ENCODE results near the gene GRIN1. TPM values are rescaled to one million over a fixed set of nuclear protein-coding genes. Genes with fewer than 3 reads are reported as not detected.

GRIN1 gene
- total RNA-seq, 6 experiments from 2014 or later = 0.51 to 1.1 (median 0.66) TPM; not detected in 3

DNA sequence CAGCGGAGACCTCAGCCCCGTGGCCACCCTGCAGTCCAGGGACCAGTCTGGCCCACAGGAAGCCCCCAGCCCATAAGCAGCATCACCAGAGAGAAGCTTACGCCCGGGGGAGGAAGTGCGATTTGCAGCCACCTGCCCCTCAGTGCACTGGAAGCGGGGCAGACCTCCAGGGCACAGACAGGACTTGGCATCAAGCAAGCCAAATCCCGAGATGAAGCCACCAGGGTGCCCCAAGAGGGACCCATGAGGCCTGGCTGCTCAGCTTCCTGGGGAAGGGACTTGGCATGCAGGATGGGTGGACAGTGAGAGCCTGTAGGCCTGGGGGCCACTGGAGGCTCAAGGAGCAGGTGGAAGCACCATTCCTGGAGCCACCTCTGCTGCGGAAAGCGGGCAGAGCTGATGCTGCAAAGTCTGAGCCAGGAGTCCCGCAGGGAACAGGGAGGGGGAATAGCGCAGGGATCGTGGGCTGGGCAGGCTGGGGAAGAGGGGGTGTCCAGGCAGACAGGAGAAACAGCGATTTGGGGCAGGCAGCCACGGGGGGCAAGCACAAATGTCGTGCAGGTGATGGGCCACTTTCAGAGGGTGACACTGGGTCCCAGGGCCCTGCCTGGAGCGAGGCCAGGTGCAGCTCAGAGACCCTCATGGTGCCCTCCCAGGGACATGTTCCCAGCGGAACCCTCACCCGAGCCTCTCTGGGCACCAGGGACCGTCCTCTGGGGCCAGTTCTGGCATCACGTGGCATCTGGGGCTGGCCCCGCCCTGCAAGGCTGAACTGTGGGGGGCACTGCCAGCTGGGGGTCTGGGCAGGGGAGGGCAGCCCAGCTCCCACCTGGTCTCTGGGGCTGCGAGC lies 27.7 kb downstream of the GRIN1 start:
- H3K4me1 Mint-ChIP-seq (ENCODE audit: low read depth) = no peaks in the 10 kb centered on the region
- H3K27ac Mint-ChIP-seq = no peak overlapping the region
- H3K27me3 Mint-ChIP-seq (ENCODE audit: insufficient read depth) = peaks cover 24% of the 10 kb centered on the region
- no peaks in the 10 kb centered on the region for H3K36me3 Mint-ChIP-seq (ENCODE audit: low read depth)
- H3K4me3 Mint-ChIP-seq = no peak overlapping the region
- no peaks in the 10 kb centered on the region for H3K9me3 Mint-ChIP-seq
- DNase-seq = no peak
- TF ChIP-seq, protein P1, sequence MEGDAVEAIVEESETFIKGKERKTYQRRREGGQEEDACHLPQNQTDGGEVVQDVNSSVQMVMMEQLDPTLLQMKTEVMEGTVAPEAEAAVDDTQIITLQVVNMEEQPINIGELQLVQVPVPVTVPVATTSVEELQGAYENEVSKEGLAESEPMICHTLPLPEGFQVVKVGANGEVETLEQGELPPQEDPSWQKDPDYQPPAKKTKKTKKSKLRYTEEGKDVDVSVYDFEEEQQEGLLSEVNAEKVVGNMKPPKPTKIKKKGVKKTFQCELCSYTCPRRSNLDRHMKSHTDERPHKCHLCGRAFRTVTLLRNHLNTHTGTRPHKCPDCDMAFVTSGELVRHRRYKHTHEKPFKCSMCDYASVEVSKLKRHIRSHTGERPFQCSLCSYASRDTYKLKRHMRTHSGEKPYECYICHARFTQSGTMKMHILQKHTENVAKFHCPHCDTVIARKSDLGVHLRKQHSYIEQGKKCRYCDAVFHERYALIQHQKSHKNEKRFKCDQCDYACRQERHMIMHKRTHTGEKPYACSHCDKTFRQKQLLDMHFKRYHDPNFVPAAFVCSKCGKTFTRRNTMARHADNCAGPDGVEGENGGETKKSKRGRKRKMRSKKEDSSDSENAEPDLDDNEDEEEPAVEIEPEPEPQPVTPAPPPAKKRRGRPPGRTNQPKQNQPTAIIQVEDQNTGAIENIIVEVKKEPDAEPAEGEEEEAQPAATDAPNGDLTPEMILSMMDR (IDR thresholded peaks at IDR 0.05) = no peak

DNA sequence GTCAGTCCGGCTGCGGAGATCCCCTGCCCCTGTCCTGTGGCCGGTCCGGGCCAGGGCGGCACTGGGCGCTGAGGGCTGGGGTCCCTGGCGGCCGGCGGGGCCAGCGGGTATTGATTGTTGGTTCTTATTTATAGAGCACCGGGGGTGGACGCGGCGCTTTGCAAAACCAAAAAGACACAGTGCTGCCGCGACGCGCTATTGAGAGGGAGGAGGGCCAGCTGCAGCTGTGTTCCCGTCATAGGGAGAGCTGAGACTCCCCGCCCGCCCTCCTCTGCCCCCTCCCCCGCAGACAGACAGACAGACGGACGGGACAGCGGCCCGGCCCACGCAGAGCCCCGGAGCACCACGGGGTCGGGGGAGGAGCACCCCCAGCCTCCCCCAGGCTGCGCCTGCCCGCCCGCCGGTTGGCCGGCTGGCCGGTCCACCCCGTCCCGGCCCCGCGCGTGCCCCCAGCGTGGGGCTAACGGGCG lies 28.4 kb downstream of the GRIN1 start:
- Mint-ChIP-seq H3K9me3 (no peaks in the 10 kb centered on the region), H3K27ac (no peak overlapping the region), H3K4me1 (ENCODE audit: low read depth) (no peaks in the 10 kb centered on the region), H3K36me3 (ENCODE audit: low read depth) (no peaks in the 10 kb centered on the region), H3K27me3 (ENCODE audit: insufficient read depth) (peaks cover 22% of the 10 kb centered on the region), H3K4me3 (no peak overlapping the region)
- TF ChIP-seq, protein P1 (IDR thresholded peaks at IDR 0.05) = no peak
- no peak for DNase-seq

DNA sequence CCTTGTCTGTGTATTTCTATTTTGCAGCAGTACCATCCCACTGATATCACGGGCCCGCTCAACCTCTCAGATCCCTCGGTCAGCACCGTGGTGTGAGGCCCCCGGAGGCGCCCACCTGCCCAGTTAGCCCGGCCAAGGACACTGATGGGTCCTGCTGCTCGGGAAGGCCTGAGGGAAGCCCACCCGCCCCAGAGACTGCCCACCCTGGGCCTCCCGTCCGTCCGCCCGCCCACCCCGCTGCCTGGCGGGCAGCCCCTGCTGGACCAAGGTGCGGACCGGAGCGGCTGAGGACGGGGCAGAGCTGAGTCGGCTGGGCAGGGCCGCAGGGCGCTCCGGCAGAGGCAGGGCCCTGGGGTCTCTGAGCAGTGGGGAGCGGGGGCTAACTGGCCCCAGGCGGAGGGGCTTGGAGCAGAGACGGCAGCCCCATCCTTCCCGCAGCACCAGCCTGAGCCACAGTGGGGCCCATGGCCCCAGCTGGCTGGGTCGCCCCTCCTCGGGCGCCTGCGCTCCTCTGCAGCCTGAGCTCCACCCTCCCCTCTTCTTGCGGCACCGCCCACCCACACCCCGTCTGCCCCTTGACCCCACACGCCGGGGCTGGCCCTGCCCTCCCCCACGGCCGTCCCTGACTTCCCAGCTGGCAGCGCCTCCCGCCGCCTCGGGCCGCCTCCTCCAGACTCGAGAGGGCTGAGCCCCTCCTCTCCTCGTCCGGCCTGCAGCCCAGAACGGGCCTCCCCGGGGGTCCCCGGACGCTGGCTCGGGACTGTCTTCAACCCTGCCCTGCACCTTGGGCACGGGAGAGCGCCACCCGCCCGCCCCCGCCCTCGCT lies 29.0 kb downstream of the GRIN1 start:
- Mint-ChIP-seq H3K4me1 (ENCODE audit: low read depth) (no peaks in the 10 kb centered on the region), H3K36me3 (ENCODE audit: low read depth) (no peaks in the 10 kb centered on the region), H3K27ac (no peak overlapping the region), H3K27me3 (ENCODE audit: insufficient read depth) (peaks cover 20% of the 10 kb centered on the region), H3K4me3 (no peak overlapping the region), H3K9me3 (no peaks in the 10 kb centered on the region)
- DNase-seq = no peak
- TF ChIP-seq, protein P1 (IDR thresholded peaks at IDR 0.05) = no peak

DNA sequence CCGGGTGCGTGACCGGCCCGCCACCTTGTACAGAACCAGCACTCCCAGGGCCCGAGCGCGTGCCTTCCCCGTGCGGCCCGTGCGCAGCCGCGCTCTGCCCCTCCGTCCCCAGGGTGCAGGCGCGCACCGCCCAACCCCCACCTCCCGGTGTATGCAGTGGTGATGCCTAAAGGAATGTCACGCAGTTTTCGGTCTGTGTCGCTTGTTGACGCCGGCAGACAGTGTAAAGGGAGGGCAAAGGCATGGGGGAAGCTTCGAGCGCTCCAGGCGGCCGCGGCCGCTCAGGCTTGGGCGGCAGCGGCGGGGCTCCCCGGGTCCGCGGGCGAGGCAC lies 29.6 kb downstream of the GRIN1 start:
- H3K27ac Mint-ChIP-seq = no peak overlapping the region
- H3K9me3 Mint-ChIP-seq = no peaks in the 10 kb centered on the region
- TF ChIP-seq, protein P1 (IDR thresholded peaks at IDR 0.05) = no peak
- no peaks in the 10 kb centered on the region for H3K4me1 Mint-ChIP-seq (ENCODE audit: low read depth)
- H3K27me3 Mint-ChIP-seq (ENCODE audit: insufficient read depth) = peaks cover 15% of the 10 kb centered on the region
- no peaks in the 10 kb centered on the region for H3K36me3 Mint-ChIP-seq (ENCODE audit: low read depth)
- H3K4me3 Mint-ChIP-seq = no peak overlapping the region
- no peak for DNase-seq

DNA sequence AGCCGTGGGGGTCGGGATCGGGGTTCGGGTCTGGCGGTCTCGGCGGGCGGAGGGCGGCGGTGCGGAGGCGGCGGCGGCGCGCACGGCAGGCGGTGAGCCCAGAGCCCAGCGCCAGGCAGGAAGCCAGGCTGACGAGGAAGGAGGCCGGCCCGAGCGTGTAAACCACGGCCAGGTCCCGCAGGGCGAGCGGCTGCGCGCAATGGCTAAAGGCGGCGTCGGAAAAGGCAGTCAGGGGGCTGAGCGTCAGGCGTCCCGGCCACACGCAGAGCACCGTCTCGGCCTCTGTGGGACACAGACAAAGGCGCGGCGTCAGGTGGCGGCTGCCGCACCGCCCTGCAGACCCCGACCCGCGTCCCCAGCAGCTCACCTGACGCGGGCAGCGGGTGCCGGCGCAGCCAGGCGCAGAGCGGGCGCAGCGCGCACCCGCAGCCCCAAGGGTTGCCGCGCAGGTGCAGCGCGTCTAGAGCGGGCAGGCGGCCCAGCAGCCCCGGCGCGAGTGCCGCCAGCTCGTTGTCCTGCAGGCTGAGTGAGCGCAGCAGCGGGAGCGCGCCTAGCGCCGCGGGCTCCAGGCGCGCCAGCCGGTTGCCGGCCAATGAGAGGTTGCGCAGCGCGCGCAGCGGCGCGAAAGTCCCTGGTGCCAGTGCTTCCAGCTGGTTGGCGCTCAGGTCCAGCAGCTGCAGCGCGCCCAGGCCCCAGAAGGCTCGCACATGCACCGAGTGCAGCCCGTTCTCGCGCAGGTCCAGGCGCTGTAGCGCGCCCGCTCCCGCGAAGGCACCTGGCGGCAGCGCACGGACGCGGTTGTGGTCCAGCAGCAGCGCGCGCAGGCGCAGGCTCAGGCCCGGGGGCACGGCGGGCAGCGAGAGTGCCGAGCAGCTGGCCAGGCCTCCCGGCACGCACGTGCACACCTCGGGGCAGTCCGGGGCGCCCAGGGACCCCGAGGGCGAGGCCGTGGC lies 30.2 kb downstream of the GRIN1 start:
- H3K4me1 Mint-ChIP-seq (ENCODE audit: low read depth) = no peaks in the 10 kb centered on the region
- TF ChIP-seq, protein P1 (IDR thresholded peaks at IDR 0.05) = no peak
- H3K4me3 Mint-ChIP-seq = no peak overlapping the region
- DNase-seq = no peak
- no peak overlapping the region for H3K27ac Mint-ChIP-seq
- peaks cover 15% of the 10 kb centered on the region for H3K27me3 Mint-ChIP-seq (ENCODE audit: insufficient read depth)
- H3K36me3 Mint-ChIP-seq (ENCODE audit: low read depth) = no peaks in the 10 kb centered on the region
- H3K9me3 Mint-ChIP-seq = no peaks in the 10 kb centered on the region
